GM13976 (cell line): ENCODE measurements around the gene NCMAP.

ENCODE experiments used
- DNase-seq: peaks from one replicate; pipeline ENCODE4 v3.0.0; 2012; ENCODE audit warnings: low spot score
- CTCF ChIP-seq: IDR thresholded peaks from 2 replicates; pipeline ENCODE4 v1.5.1; 2012; ENCODE audit warnings: borderline replicate concordance, mild to moderate bottlenecking; ENCODE audit not compliant: insufficient read depth; ENCODE audit errors: extremely low read depth, missing control alignments, control extremely low read depth
- in situ Hi-C: fragments of 300-500 bp; cut with MboI; formaldehyde crosslinking; loops from one replicate; pipeline ENCODE4 v1.12.0; 2022; ENCODE audit warnings: low sequenced_read_pairs, mixed read lengths, inconsistent platforms; ENCODE audit not compliant: unreplicated experiment

The NCMAP gene

DNA sequence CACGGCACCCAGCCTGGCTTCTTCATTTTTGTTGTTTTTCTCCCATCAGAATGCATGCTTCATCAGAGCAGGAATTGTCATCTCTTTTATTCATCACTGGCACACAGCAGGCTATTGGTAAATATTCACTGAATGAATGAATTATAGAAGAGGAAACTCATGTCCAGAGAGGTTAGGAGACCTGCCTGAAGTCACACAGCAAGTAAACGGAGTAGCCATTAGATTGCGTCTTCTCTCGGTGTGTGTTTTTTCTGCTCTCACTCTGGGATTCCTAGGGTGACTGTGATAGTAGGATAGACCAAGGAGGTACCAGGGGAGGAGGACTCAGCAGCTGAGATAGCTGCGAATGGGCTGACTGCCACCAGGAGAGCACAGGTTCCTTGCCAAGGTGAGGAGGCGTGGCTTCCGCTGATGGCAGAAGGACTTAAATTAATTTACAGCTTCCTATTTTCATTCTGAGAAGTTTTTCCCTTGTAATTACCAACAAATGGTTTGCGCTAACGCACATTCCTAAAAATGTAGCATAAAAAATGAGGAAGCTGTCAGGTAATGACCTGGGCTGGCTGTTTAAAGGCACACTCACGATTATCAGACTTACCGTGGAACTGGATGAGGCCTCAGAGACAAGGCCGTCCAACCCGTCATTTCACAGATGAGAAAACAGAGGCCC lies 4.5 kb upstream of the NCMAP start:
- in situ Hi-C loops = no loop called here
- no peak for TF ChIP-seq CTCF
- no peak for DNase-seq

DNA sequence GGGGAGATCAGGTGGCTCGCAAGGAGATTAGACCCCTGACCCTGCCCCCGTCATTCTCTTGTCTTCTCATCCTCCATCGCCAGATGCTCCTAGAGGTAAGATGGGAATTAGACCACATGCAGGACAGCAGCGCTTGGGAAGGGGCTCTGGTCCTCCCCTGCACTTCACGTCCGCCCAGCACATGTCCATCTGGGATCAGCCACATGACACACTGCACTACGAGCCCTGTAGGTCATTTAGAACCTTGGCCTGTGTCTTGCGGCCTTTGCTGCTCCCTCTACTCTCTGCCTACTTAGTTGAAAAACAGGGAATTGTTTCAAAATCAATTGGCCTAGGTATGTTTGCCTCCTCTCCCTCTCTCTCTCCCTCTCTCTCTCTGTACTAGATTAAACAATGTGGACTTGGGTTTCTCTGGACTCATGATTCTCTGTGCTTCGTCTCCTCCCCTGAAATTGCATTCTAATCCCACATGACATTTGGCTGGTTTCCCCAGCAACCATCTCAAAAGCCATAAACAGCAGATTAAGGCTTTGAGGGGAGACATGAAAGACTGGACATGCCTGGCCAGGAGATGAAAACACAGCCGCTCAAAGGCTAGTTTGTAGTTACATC lies 3.8 kb upstream of the NCMAP start:
- DNase-seq = no peak
- no peak for TF ChIP-seq CTCF
- in situ Hi-C loops = no loop called here

DNA sequence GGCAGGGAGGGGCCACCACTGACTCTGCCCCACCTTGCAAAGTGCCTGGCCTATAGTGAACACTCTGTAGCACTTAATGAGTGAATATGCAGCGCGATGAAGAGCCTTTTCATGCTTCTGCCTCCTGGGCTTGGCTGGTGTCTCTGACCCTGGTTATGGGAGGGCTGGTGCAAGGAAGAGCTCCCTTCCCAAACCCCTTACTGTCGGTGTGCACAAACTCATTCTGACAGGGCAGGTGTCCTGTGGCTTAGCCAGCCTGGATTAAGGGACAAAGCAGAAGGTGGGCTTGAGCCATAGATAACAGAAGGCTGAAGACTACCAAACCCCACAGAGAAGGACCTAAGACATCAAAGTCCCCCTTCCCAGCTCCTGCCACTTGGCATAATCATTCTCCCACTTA lies 2.0 kb upstream of the NCMAP start:
- no peak for DNase-seq
- in situ Hi-C loops = no loop called here
- TF ChIP-seq CTCF = no peak

GRCh38 chr1:24554714-24555113 lies 1.2 kb upstream of the NCMAP start:
- DNase-seq = no peak

DNA sequence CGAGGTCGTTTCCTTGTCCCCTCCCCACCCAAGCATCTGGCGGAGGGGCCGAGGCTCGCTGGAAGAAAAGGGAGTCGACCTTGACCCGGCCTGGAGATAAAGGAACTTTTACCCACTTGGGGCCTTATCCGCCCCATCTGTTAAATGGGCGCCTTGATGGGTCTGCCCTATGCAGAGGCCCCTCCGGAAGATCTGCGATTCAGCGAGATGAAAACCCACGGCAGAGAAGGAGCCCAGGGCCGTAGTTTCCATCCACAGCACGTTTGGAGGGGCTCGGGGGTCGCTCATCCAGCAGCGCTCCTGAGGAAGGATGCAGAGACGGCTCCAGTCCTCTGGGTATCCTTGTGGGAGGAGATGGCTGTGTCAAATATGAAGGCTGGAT lies 518 bp downstream of the NCMAP start:
- no peak for TF ChIP-seq CTCF
- no peak for DNase-seq
- in situ Hi-C loops = no loop called here

More at GRCh38 chr1:24554714-24555113, 1.2 kb upstream of the NCMAP start:
- no peak for TF ChIP-seq CTCF
- in situ Hi-C loops = no loop called here

GRCh38 chr1:24557220-24557619 lies 1.3 kb downstream of the NCMAP start:
- in situ Hi-C loops = no loop called here
- no peak for DNase-seq
- TF ChIP-seq CTCF = no peak
